K562 treated with DMSO at 1 percent for 24 hours (cell line): ENCODE results near the gene ADAMTS10. TPM values are rescaled to one million over a fixed set of nuclear protein-coding genes. Genes with fewer than 3 reads are reported as not detected.

Experiments used
- total RNA-seq: library from RNA; unstranded; fragments of 300-600 nt; gene quantifications from 2 replicates; pipeline ENCODE4 v1.2.3, GENCODE V29; 2022; ENCODE audit warnings: low read depth; ENCODE audit not compliant: insufficient read depth

ADAMTS10 gene
- 0.54 and 1.00 TPM in 2 replicates for total RNA-seq

GRCh38 chr19:8610041-8610935 is at the start of gene ADAMTS10:
ADAMTS10 (minus strand) TSS chr19:8610715; CDS start chr19:8605710, 5,005 bp downstream.

GRCh38 chr19:8629996-8630683 is 19.6 kb upstream of the ADAMTS10 start, which contains the start of gene NFILZ:
NFILZ (plus strand) TSS chr19:8630633; CDS start chr19:8676766, 46,133 bp downstream.

GRCh38 chr19:8577247-8577646 is 33.3 kb downstream of the ADAMTS10 start, which contains the start of gene MYO1F:
MYO1F (minus strand) TSS chr19:8577442; CDS start chr19:8577309, 133 bp downstream.

Other genes with a start within 250 kb of the ADAMTS10 start
- gene ANGPTL4, start 246.6 kb downstream of the ADAMTS10 start, total RNA-seq, result 1.9 and 2.6 TPM in 2 replicates
- 141 and 162 TPM in 2 replicates for gene RAB11B, start 220.4 kb downstream of the ADAMTS10 start, total RNA-seq
- gene MARCHF2, start 197.4 kb downstream of the ADAMTS10 start, total RNA-seq, result 47.1 and 48.6 TPM in 2 replicates
- 466 and 500 TPM in 2 replicates for gene HNRNPM, start 165.7 kb downstream of the ADAMTS10 start, total RNA-seq
- 0.09 and 0.38 TPM in 2 replicates for gene PRAM1, start 108.1 kb downstream of the ADAMTS10 start, total RNA-seq
- gene ZNF414, start 96.5 kb downstream of the ADAMTS10 start, total RNA-seq, result 19.0 and 22.5 TPM in 2 replicates
- gene MYO1F, start 33.3 kb downstream of the ADAMTS10 start, total RNA-seq, result 65.8 and 68.7 TPM in 2 replicates
- not detected in 2 replicates for gene NFILZ, start 19.9 kb upstream of the ADAMTS10 start, total RNA-seq
- gene ACTL9, start 88.1 kb upstream of the ADAMTS10 start, total RNA-seq, result 0.41 TPM in 1 of 2 replicates, not detected in the other
- not detected in 2 replicates for gene OR2Z1, start 110.9 kb upstream of the ADAMTS10 start, total RNA-seq
- 12.4 and 14.8 TPM in 2 replicates for gene ZNF558, start 221.6 kb upstream of the ADAMTS10 start, total RNA-seq
- not detected in 2 replicates for gene MBD3L1, start 221.7 kb upstream of the ADAMTS10 start, total RNA-seq